Esophagus squamous epithelium (tissue), 5 donors: ENCODE results near the gene PDLIM3. TPM values are rescaled to one million over a fixed set of nuclear protein-coding genes. Genes with fewer than 3 reads are reported as not detected.
"Not testable (repeated sequence)": the region's sequence is repeated elsewhere in the genome, so short reads cannot be mapped to it uniquely, and the experiment has no call there.

Experiments
- DNase-seq: peaks from one replicate; lab custom pipeline; 2025; lab: John Stamatoyannopoulos, UW
- H3K27ac ChIP-seq, 4 donors: fragments of 200-600 bp; sonication (generic); one replicate each; pipeline ENCODE4 v1.5.1; 2016 to 2019; ENCODE audit warnings: mild to moderate bottlenecking in 1 of 4
- H3K27me3 ChIP-seq, 4 donors: fragments of 200-600 bp; sonication (generic); 1 replicate in 3 of 4; 2 replicates in 1 of 4; pipeline versions ENCODE4 v1.5.1 to v1.6.0; 2017 to 2021; ENCODE audit warnings: antibody characterized with exemption in 1 of 4
- H3K36me3 ChIP-seq, 3 donors: fragments of 200-600 bp; sonication (generic); one replicate each; pipeline ENCODE4 v1.5.1; 2016 to 2019
- H3K4me1 ChIP-seq, 3 donors: fragments of 200-600 bp; sonication (generic); one replicate each; pipeline ENCODE4 v1.5.1; 2017 to 2019
- H3K4me3 ChIP-seq, 4 donors: fragments of 200-600 bp; sonication (generic); 1 replicate in 3 of 4; 2 replicates in 1 of 4; pipeline ENCODE4 v1.5.1; 2016 to 2019; ENCODE audit warnings: mild to moderate bottlenecking in 2 of 4, moderate library complexity in 1 of 4
- H3K9me3 ChIP-seq, 3 donors: fragments of 200-600 bp; sonication (generic); one replicate each; pipeline ENCODE4 v1.5.1; 2016 to 2019
- CTCF ChIP-seq, 6 experiments: fragments of 450-650 bp in 4 of 6; fragments of 200-600 bp in 2 of 6; sonication (generic) in 2 of 6; IDR thresholded peaks; one replicate each; pipeline ENCODE4 v1.5.1; 2016 to 2019; ENCODE audit warnings: antibody characterized with exemption in 6 of 6, mild to moderate bottlenecking in 4 of 6, moderate library complexity in 4 of 6
- POLR2A ChIP-seq, 4 donors: fragments of 450-650 bp; IDR thresholded peaks; one replicate each; pipeline ENCODE4 v1.6.1; 2017; ENCODE audit warnings: antibody characterized with exemption in 4 of 4, mild to moderate bottlenecking in 4 of 4, moderate library complexity in 3 of 4
- WGBS, 2 donors: methylation state at CpG; one replicate each; pipeline ENCODE4 v1.1.5; 2018; 5-methylcytosine and 5-hydroxymethylcytosine counted together
- intact Hi-C: fragments of 100-400 bp; cut with DNase I; formaldehyde crosslinking; loops from one replicate; pipeline ENCODE4 v1.15.0; 2022
- total RNA-seq, 4 donors: library from RNA; depleted of rRNA; stranded (reverse); fragments of >200 nt; gene quantifications; one replicate each; pipeline ENCODE4 v1.1.0, GENCODE V29; 2016
- donor health status: DM: yes; HTN: yes; CAD: no.

The PDLIM3 gene
- total RNA-seq, 4 donors from 2014 or later, result 13.9 to 322 (median 44.6) TPM

- peak overlapping the region in 1 of 4 donors; percentile 2 for H3K27ac ChIP-seq
- DNase-seq, result no peak
These were observed 29.0 kb upstream of the PDLIM3 start for GRCh38 chr4:185564349-185564748.

GRCh38 chr4:185562531-185562930, 27.2 kb upstream of the PDLIM3 start:
- Histone ChIP-seq H3K4me1 (peaks cover 0 to 41% (median 22%) of the 10 kb centered on the region in 3 donors), H3K36me3 (no peaks in the 10 kb centered on the region), H3K27ac (no peak overlapping the region), H3K27me3 (no peaks in the 10 kb centered on the region), H3K4me3 (no peak overlapping the region), H3K9me3 (peaks cover 0 to 6% (median 0%) of the 10 kb centered on the region in 3 donors)
- intact Hi-C loops, result no loop called here
- no peak for DNase-seq
- WGBS, 2 donors, result 48 to 55% methylated on average over 3 of the region's 3 CpGs
- TF ChIP-seq POLR2A (IDR thresholded peaks at IDR 0.05) (no peak), CTCF (IDR thresholded peaks at IDR 0.05) (no peak)

More at GRCh38 chr4:185564349-185564748, 29.0 kb upstream of the PDLIM3 start:
- no peaks in the 10 kb centered on the region for H3K36me3 ChIP-seq
- TF ChIP-seq POLR2A (IDR thresholded peaks at IDR 0.05) (no peak), CTCF (IDR thresholded peaks at IDR 0.05) (no peak)
- 71 to 72% methylated on average over 3 of the region's 3 CpGs for WGBS, 2 donors
- H3K9me3 ChIP-seq, result peaks cover 0 to 6% (median 0%) of the 10 kb centered on the region in 3 donors
- no peak overlapping the region for H3K4me3 ChIP-seq
- intact Hi-C loops, result no loop called here
- peaks cover 0 to 49% (median 30%) of the 10 kb centered on the region in 3 donors for H3K4me1 ChIP-seq
- no peaks in the 10 kb centered on the region for H3K27me3 ChIP-seq

- intact Hi-C loops, result no loop called here
- Histone ChIP-seq H3K4me1 (peaks cover 0 to 23% (median 13%) of the 10 kb centered on the region in 3 donors), H3K27ac (peak overlapping the region; percentile 54 to 79 (median 68)), H3K27me3 (no peaks in the 10 kb centered on the region), H3K4me3 (no peak overlapping the region), H3K9me3 (peaks cover 0 to 6% (median 0%) of the 10 kb centered on the region in 3 donors), H3K36me3 (no peaks in the 10 kb centered on the region)
- TF ChIP-seq POLR2A (IDR thresholded peaks at IDR 0.05) (no peak), CTCF (IDR thresholded peaks at IDR 0.05) (no peak)
- no peak for DNase-seq
- 75% methylated on average over 2 to 5 of the region's 5 CpGs for WGBS, 2 donors
These were observed 25.0 kb upstream of the PDLIM3 start for GRCh38 chr4:185560316-185560715.

- H3K36me3 ChIP-seq, result no peaks in the 10 kb centered on the region
- no peak for TF ChIP-seq CTCF (IDR thresholded peaks at IDR 0.05)
- no peaks in the 10 kb centered on the region for H3K27me3 ChIP-seq
- DNase-seq, result no peak
- H3K9me3 ChIP-seq, result peaks cover 0 to 2% (median 0%) of the 10 kb centered on the region in 3 donors
- intact Hi-C loops, result no loop called here
- WGBS, 2 donors, result 27 to 33% methylated on average over 3 to 4 of the region's 4 CpGs
- H3K4me3 ChIP-seq, result no peak overlapping the region
- H3K27ac ChIP-seq, result peak overlapping the region; percentile 54 to 79 (median 68)
- peaks cover 0 to 26% (median 13%) of the 10 kb centered on the region in 3 donors for H3K4me1 ChIP-seq
These were observed 24.6 kb upstream of the PDLIM3 start for GRCh38 chr4:185559915-185560281.

- Histone ChIP-seq H3K27ac (peak overlapping the region; percentile 54 to 79 (median 68)), H3K4me1 (peaks cover 0 to 29% (median 13%) of the 10 kb centered on the region in 3 donors)
- H3K36me3 ChIP-seq, intact Hi-C loops, H3K9me3 ChIP-seq, H3K4me3 ChIP-seq, DNase-seq, H3K27me3 ChIP-seq: not testable (repeated sequence)
- 30 to 63% methylated on average over 2 to 6 of the region's 8 CpGs for WGBS, 2 donors
These were observed 24.1 kb upstream of the PDLIM3 start for GRCh38 chr4:185559251-185559914.
